ENCODE data around the gene FAM237B.

DNA sequence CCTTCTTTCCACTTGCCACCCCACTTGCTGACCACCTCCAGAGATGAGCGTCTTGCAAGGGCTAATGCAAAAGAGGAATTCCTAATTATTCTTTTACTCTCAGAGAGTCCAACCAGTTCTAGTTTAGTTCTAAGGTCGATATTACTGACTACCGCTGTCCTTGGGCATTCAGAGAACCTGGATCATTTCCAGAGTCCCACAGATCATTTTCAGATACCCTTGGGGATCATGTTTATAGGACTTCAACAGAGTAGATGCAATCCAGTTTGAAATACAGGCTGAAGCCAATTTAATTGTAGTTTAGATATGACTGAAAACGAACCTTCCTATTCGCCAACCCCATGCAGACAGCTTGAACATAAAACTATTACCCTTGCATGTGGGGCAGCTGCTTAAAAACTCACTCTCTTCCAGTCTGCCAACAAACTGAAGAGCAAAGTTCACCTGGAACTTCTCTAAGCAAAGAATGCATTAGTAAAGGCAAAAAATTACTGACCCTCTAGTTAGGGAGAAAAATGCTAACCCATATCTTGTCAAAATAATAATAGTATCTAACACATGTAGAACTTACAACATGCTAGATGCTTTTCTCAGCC is 53.7 kb downstream of the FAM237B start:
- TF ChIP-seq, protein P1, sequence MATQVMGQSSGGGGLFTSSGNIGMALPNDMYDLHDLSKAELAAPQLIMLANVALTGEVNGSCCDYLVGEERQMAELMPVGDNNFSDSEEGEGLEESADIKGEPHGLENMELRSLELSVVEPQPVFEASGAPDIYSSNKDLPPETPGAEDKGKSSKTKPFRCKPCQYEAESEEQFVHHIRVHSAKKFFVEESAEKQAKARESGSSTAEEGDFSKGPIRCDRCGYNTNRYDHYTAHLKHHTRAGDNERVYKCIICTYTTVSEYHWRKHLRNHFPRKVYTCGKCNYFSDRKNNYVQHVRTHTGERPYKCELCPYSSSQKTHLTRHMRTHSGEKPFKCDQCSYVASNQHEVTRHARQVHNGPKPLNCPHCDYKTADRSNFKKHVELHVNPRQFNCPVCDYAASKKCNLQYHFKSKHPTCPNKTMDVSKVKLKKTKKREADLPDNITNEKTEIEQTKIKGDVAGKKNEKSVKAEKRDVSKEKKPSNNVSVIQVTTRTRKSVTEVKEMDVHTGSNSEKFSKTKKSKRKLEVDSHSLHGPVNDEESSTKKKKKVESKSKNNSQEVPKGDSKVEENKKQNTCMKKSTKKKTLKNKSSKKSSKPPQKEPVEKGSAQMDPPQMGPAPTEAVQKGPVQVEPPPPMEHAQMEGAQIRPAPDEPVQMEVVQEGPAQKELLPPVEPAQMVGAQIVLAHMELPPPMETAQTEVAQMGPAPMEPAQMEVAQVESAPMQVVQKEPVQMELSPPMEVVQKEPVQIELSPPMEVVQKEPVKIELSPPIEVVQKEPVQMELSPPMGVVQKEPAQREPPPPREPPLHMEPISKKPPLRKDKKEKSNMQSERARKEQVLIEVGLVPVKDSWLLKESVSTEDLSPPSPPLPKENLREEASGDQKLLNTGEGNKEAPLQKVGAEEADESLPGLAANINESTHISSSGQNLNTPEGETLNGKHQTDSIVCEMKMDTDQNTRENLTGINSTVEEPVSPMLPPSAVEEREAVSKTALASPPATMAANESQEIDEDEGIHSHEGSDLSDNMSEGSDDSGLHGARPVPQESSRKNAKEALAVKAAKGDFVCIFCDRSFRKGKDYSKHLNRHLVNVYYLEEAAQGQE (IDR thresholded peaks at IDR 0.05; ENCODE audit: borderline replicate concordance) = no peak
- TF ChIP-seq, protein P1 (CRISPR knock-in tag; IDR thresholded peaks at IDR 0.05; ENCODE audit: low read depth) = no peak
- TF ChIP-seq ZNF133 (CRISPR knock-in tag; IDR thresholded peaks at IDR 0.05) = no peak
- no peak for TF ChIP-seq ZNF431 (CRISPR knock-in tag; IDR thresholded peaks at IDR 0.05)
- TF ChIP-seq RB1 (IDR thresholded peaks at IDR 0.05; ENCODE audit: low read depth) = no peak
- no peak for TF ChIP-seq EZH2 (IDR thresholded peaks at IDR 0.05; ENCODE audit: borderline replicate concordance, low read depth, low read length)
- TF ChIP-seq, protein P2, sequence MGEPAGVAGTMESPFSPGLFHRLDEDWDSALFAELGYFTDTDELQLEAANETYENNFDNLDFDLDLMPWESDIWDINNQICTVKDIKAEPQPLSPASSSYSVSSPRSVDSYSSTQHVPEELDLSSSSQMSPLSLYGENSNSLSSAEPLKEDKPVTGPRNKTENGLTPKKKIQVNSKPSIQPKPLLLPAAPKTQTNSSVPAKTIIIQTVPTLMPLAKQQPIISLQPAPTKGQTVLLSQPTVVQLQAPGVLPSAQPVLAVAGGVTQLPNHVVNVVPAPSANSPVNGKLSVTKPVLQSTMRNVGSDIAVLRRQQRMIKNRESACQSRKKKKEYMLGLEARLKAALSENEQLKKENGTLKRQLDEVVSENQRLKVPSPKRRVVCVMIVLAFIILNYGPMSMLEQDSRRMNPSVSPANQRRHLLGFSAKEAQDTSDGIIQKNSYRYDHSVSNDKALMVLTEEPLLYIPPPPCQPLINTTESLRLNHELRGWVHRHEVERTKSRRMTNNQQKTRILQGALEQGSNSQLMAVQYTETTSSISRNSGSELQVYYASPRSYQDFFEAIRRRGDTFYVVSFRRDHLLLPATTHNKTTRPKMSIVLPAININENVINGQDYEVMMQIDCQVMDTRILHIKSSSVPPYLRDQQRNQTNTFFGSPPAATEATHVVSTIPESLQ (CRISPR knock-in tag; IDR thresholded peaks at IDR 0.05) = no peak
- TF ChIP-seq KAT2B (IDR thresholded peaks at IDR 0.05; ENCODE audit: low read depth, low read length) = no peak
- no peak for TF ChIP-seq ZNF778 (CRISPR knock-in tag; IDR thresholded peaks at IDR 0.05)
- TF ChIP-seq, protein P3, sequence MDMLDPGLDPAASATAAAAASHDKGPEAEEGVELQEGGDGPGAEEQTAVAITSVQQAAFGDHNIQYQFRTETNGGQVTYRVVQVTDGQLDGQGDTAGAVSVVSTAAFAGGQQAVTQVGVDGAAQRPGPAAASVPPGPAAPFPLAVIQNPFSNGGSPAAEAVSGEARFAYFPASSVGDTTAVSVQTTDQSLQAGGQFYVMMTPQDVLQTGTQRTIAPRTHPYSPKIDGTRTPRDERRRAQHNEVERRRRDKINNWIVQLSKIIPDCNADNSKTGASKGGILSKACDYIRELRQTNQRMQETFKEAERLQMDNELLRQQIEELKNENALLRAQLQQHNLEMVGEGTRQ (CRISPR knock-in tag; IDR thresholded peaks at IDR 0.05) = no peak
- TF ChIP-seq YY1 (IDR thresholded peaks at IDR 0.05; ENCODE audit: borderline replicate concordance in 1 of 3, control insufficient read depth in 1 of 3, extremely low read depth in 1 of 3, insufficient read depth in 3 of 3, insufficient read length in 1 of 3, insufficient replicate concordance in 2 of 3, low read depth in 1 of 3, low read length in 2 of 3) = no peak
- TF ChIP-seq SP1 (CRISPR knock-in tag; IDR thresholded peaks at IDR 0.05) = no peak
- TF ChIP-seq, protein P4, sequence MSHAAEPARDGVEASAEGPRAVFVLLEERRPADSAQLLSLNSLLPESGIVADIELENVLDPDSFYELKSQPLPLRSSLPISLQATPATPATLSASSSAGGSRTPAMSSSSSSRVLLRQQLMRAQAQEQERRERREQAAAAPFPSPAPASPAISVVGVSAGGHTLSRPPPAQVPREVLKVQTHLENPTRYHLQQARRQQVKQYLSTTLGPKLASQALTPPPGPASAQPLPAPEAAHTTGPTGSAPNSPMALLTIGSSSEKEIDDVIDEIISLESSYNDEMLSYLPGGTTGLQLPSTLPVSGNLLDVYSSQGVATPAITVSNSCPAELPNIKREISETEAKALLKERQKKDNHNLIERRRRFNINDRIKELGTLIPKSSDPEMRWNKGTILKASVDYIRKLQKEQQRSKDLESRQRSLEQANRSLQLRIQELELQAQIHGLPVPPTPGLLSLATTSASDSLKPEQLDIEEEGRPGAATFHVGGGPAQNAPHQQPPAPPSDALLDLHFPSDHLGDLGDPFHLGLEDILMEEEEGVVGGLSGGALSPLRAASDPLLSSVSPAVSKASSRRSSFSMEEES (CRISPR knock-in tag; IDR thresholded peaks at IDR 0.05) = no peak
